Activated B cell treated with CpG ODN at 0.5 μM for 24 hours (primary cell): ENCODE data around the gene SMIM35. TPM values are rescaled to one million over a fixed set of nuclear protein-coding genes. Genes with fewer than 3 reads are reported as not detected.
A peak's percentile ranks its signal among the peaks of the same experiment; 100 is the strongest.

Experiments
- ATAC-seq: fragments of 200-7000 bp; cut with Tn5 transposase; one replicate; pipeline ENCODE4 v1.10.0; 2021; ENCODE audit warnings: low read depth, mild to moderate bottlenecking, moderate library complexity
- CTCF ChIA-PET: fragments of 350-600 bp; sonication (Branson Sonifier 250); formaldehyde crosslinking; loops from one replicate; lab custom pipeline; 2021; ENCODE audit warnings: antibody characterized with exemption; lab: Charles Lee
- POLR2A ChIA-PET: fragments of 350-600 bp; sonication (Branson Sonifier 250); formaldehyde crosslinking; loops from one replicate; lab custom pipeline; 2021; ENCODE audit warnings: antibody characterized with exemption; lab: Charles Lee
- DNase-seq: peaks from one replicate; pipeline ENCODE4 v3.0.0; 2022
- H3K27ac Mint-ChIP-seq: one replicate; pipeline ENCODE4 v1.8.0; 2020; ENCODE audit warnings: mixed read lengths
- H3K27me3 Mint-ChIP-seq: one replicate; pipeline ENCODE4 v1.8.0; 2021; ENCODE audit warnings: mixed read lengths
- H3K36me3 Mint-ChIP-seq: one replicate; pipeline ENCODE4 v1.8.0; 2021; ENCODE audit warnings: low read depth, mixed read lengths
- H3K4me1 Mint-ChIP-seq: one replicate; pipeline ENCODE4 v1.8.0; 2021; ENCODE audit warnings: mixed read lengths
- H3K4me3 Mint-ChIP-seq: one replicate; pipeline ENCODE4 v1.8.0; 2020; ENCODE audit warnings: mild to moderate bottlenecking, mixed read lengths
- H3K9me3 Mint-ChIP-seq: one replicate; pipeline ENCODE4 v1.8.0; 2020; ENCODE audit warnings: mixed read lengths
- CTCF ChIP-seq: fragments of 200-600 bp; IDR thresholded peaks from one replicate; pipeline ENCODE4 v1.8.0; 2022; ENCODE audit warnings: antibody characterized with exemption, mild to moderate bottlenecking
- intact Hi-C: fragments of 100-400 bp; cut with micrococcal nuclease; formaldehyde crosslinking; loops from one replicate; pipeline ENCODE4 v1.15.1; 2024
- total RNA-seq: library from RNA; stranded (reverse); gene quantifications from 2 replicates; pipeline ENCODE4 v1.2.3, GENCODE V29; 2022

Gene SMIM35
- total RNA-seq, 1 donor from 2014 or later: 1.8 TPM

DNA sequence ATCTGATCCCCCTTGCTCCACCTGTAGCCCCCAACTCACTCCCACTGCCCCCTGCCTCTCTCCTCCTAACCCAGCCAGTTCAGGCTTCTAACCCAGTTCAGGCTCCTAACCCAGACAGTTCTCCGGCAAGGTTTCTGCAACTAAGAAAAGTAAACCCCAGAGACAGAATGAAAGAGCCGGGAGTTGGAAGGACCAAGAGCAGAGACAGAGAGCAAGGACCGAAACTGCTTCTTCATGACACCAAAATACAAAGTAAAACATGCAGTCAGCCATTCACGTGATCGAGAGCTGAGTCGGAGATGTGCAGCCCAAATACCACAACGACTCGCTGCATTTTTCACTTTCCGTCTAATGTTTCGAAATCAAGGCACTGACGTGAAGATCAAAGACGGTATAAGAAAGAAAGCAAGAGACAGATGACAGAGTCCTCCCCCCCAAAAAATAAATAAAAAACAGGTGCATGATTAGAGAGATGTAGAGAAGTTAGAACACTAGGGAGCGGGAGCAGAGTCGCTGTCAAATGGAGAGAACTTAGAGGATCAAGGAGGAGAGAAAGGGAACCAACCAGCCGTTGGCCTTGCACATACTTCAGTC, 99.7 kb downstream of the SMIM35 start:
- H3K4me1 Mint-ChIP-seq: peaks cover 89% of the 10 kb centered on the region
- peak overlapping the region; percentile 96 for H3K27ac Mint-ChIP-seq
- ChIA-PET CTCF (interaction anchor here (1.1 to 5.7 kb wide), 13 partner anchors 10 to 179 kb away, joined by 3 to 47 read pairs (median 5); no protein-coding TSS in a partner anchor), POLR2A (interaction anchor here (0.6 to 41.6 kb wide), 16 partner anchors 10 to 756 kb away, joined by 3 to 1422 read pairs (median 6); no protein-coding TSS in a partner anchor)
- intact Hi-C loops: loop anchor here (1.0 kb wide), 5 partner anchors 11 to 172 kb away; no protein-coding TSS in a partner anchor
- H3K27me3 Mint-ChIP-seq: no peaks in the 10 kb centered on the region
- H3K36me3 Mint-ChIP-seq: peaks cover 72% of the 10 kb centered on the region
- H3K9me3 Mint-ChIP-seq: no peaks in the 10 kb centered on the region
- no peak for TF ChIP-seq CTCF
- H3K4me3 Mint-ChIP-seq: peak overlapping the region; percentile 90
- DNase-seq (no peak), ATAC-seq (peak; percentile 16)

- H3K9me3 Mint-ChIP-seq: no peaks in the 10 kb centered on the region
Observed at GRCh38 chr11:117985953-117986887, 100.5 kb downstream of the SMIM35 start, which contains the start of gene IL10RA. TSS of gene IL10RA (plus strand) at chr11:117986394. CDS start at chr11:117986468, 74 bp downstream.

DNA sequence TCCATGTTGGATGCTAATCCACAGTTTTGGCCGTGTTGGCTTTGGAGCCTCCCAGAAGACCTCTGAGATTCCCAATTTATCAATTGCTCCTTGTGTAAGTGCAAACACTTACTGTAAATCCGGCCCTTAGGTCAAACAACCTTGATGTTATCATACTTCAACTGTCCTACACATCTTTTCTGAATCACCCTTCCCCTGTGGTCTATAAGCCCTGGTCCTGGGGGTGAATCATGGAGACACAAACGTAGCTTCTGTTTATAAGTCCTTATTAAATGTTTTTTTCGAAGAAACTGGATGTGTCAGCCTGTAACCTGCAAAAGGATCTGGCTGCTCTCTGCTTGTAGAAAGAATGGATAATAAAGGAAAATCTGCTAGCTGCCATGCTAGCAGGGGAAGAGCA, 102.3 kb downstream of the SMIM35 start:
- no peak for TF ChIP-seq CTCF
- intact Hi-C loops: no loop called here
- H3K4me3 Mint-ChIP-seq: peak overlapping the region; percentile 90
- H3K27me3 Mint-ChIP-seq: no peaks in the 10 kb centered on the region
- H3K27ac Mint-ChIP-seq: peak overlapping the region; percentile 96
- DNase-seq (no peak), ATAC-seq (no peak)
- CTCF ChIA-PET: interaction anchor here (1.7 to 5.7 kb wide), 2 partner anchors 33 to 38 kb away, joined by 7 to 47 read pairs; no protein-coding TSS in a partner anchor
- peaks cover 48% of the 10 kb centered on the region for H3K36me3 Mint-ChIP-seq
- H3K4me1 Mint-ChIP-seq: peaks cover 88% of the 10 kb centered on the region
- H3K9me3 Mint-ChIP-seq: no peaks in the 10 kb centered on the region
- POLR2A ChIA-PET: interaction anchor here (0.9 to 41.6 kb wide), 9 partner anchors 8 to 168 kb away, joined by 3 to 1422 read pairs (median 69); no protein-coding TSS in a partner anchor

More at GRCh38 chr11:117985953-117986887, 100.5 kb downstream of the SMIM35 start, which contains the start of gene IL10RA:
- Mint-ChIP-seq H3K4me1 (peaks cover 89% of the 10 kb centered on the region), H3K4me3 (peak within 1 kb of the TSS; percentile 90), H3K27me3 (no peaks in the 10 kb centered on the region), H3K27ac (peak within 1 kb of the TSS; percentile 96), H3K36me3 (peaks cover 64% of the 10 kb centered on the region)
- DNase-seq (peak; percentile 93), ATAC-seq (peak; percentile 89)
- POLR2A ChIA-PET: interaction anchor here (0.6 to 41.6 kb wide), 22 partner anchors 9 to 958 kb away, joined by 3 to 1422 read pairs (median 6); no protein-coding TSS in a partner anchor
- no peak for TF ChIP-seq CTCF
- CTCF ChIA-PET: interaction anchor here (1.1 to 5.7 kb wide), 12 partner anchors 11 to 178 kb away, joined by 3 to 47 read pairs (median 6); no protein-coding TSS in a partner anchor
- intact Hi-C loops: loop anchor here (1.0 kb wide), 5 partner anchors 12 to 171 kb away; no protein-coding TSS in a partner anchor

DNA sequence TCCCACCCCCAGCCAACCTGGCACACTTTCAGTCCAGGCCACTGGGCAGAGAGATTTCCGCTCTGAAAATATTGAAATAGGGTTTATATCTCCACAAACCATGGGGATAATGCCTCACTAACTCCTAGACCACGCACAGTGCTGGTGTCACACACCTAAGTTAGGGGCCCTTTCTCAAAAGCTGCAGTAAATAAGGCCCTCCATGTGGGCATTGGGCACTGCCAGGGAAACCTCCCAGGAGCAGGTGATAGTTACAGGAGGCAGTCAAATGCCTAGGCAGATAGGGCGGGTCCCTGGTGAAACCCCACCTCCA, 103.6 kb downstream of the SMIM35 start:
- ATAC-seq: no peak
- H3K27me3 Mint-ChIP-seq: no peaks in the 10 kb centered on the region
- H3K36me3 Mint-ChIP-seq: peaks cover 34% of the 10 kb centered on the region
- DNase-seq: no peak
- POLR2A ChIA-PET: interaction anchor here (0.7 to 41.6 kb wide), 11 partner anchors 6 to 1129 kb away, joined by 3 to 1422 read pairs (median 6); no protein-coding TSS in a partner anchor
- peak overlapping the region; percentile 70 for H3K27ac Mint-ChIP-seq
- CTCF ChIA-PET: interaction anchor here (1.0 to 1.7 kb wide), 3 partner anchors 32 to 70 kb away, joined by 4 read pairs; no protein-coding TSS in a partner anchor
- H3K9me3 Mint-ChIP-seq: no peaks in the 10 kb centered on the region
- no peak overlapping the region for H3K4me3 Mint-ChIP-seq
- TF ChIP-seq CTCF: no peak
- peaks cover 82% of the 10 kb centered on the region for H3K4me1 Mint-ChIP-seq
- intact Hi-C loops: no loop called here
